HG03439 (cell line): Measurements from ENCODE around the gene SYCP1.
"Not testable (repeated sequence)": the region's sequence is repeated elsewhere in the genome, so short reads cannot be mapped to it uniquely, and the experiment has no call there.

Experiments
- ATAC-seq: cut with Tn5 transposase; IDR thresholded peaks from one replicate; pipeline ENCODE4 v1.9.1; 2021; ENCODE audit warnings: mild to moderate bottlenecking, moderate library complexity; ENCODE audit not compliant: unreplicated experiment

SYCP1 gene

GRCh38 chr1:114976891-114977290 is 122.2 kb downstream of the SYCP1 start:
- no peak for ATAC-seq

DNA sequence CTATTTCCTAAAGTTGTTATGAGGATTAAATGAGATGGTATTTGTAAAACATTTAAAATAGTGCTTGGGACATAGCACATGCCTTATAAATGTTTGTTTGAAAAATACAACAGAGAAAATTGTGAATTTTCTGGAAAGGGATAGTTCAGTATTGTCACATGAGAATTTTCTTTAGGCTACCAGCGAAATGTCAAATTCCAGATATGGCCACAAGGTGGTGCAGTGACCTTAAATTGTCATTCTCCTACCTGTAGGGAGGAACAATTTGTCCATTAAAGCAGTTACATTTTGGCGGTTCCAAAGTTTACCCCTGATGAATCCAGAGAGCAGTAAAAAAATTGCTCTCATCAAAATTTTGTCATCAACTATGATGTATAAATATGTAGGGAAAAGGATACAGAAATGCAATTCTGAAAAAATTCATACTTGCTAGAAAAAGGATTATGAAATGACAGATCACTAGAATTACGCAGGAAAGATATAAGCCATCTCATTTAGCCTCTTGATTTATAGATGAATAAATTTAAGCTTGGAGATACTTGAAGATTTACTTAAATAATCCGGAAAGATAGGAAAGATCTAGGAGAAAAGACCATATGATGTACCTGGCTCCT is 124.7 kb downstream of the SYCP1 start:
- ATAC-seq: no peak

DNA sequence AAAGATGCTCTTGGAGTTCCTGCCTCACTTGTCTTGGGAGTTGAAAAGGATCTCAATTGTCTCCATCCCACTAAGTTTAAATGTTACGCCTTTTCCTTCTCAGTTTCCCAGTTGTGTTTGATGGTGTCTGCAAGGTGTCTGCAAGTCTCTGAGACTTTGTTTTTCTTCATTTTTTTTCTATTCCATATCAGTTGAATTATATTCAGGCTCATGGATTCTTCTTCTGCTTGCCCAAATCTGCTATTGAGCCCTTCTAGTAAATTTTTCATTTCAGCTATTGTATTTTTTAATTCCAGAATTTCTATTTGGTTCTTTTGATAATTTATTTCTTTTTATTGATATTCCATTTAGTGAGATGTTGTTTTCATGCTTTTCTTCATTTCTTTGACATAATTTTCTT is 127.6 kb downstream of the SYCP1 start:
- no peak for ATAC-seq

DNA sequence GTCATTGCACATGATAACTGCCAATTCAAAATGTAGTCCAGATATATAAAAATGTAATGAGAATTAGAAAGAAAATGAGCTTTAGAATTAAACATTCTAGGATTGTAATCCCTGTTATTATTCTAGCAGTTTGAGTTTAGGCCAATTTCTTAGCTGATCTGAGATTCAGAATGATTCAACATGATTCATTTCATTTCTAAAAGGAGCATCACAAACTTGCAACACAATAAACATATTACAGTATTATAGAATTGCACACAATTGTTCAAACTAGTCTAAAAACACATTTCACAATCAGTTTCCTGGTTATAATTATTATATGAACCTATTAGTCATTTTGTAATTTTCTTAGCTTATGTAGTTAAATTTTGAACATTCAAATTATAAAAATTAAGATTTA is 131.6 kb downstream of the SYCP1 start:
- no peak for ATAC-seq

DNA sequence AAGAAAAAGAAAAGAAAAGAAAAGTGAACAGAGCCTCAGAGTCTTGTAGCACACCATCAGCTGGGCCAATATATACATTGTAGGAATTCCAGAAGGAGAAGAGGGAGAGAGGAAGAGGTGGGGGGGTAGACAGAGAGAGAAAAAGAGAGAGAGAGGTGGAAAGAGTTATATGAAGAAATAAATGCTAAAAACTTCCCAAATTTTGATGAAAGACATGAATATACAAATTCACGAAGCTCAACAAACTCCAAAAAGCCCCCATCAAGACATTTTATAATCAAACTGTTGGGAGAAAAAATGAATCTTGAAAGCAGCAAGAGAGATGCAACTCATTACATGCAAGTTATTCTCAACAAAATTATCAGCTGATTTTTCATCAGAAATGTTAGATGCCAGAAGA is 133.4 kb downstream of the SYCP1 start:
- ATAC-seq: no peak

DNA sequence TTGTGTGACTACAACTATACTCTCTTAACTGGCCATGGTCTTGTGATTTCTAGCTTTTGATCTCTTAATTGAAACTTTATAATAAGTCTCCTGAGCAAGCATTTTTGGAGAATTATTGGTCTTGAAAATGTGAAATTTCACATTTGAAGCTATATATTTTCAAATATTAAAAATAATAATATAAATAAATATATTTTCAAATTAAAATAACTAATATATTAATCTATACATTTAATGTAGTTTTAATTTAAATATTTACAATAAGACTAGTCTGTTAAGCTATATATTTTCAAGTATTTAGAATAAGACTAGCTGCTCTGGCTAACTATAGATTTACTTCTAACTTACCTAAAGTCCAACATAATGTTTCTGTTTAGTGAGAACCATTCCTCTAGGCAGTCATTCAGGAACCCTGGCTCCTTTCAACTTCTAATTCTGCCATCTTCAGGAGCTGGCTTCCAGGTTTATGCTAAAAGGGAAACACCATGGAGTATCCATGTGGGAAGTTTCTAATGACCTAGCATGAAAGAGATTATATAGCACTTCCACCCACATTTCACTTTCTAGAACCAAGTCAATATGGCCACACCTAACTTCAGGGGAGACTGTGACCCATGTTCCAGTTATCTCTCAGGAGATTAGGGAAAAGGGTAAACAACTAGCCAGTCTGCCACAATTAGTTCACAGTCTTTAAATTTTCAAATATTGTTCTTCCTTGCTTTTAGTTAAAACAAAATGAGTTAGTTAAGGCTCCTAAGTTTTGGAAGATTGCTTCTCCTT is 143.0 kb downstream of the SYCP1 start:
- ATAC-seq: no peak

DNA sequence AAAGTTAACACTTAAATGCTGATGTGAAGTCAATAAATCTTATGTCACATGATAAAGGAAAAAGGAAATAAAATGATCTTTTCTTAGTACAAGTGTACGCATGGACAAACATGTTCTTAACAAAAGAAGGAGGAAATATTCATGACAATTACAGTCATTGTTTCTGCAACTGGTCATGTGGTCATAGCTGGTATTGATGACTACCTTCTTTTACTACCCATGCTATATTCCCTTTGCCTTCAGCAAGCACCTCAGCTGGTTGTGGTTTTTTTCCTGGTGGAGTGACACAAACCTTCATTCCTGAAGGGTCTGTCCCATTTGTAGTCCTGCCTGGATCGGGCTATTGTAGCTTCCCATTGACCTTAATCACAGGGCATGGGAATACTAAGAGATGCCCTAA is 151.5 kb downstream of the SYCP1 start:
- ATAC-seq: no peak

DNA sequence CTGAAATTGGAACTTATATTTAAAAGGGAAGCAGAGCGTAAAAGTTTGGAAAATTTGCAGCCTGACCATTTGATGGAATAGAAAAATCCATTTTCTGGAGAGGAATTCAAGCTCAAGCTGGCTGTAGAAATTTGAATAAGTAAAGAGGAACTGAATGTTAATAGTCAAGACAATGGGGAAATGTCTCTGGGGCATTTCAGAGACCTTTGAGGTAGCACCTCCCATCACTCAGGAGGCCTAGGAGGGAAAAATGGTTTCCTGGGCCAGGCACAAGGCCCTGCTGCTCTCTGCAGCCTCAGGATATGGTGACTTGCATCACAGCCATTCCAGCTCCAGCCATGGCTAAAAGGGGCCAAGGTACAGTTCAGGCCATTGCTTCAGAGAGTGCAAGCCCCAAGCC is 157.3 kb downstream of the SYCP1 start:
- ATAC-seq: no peak

DNA sequence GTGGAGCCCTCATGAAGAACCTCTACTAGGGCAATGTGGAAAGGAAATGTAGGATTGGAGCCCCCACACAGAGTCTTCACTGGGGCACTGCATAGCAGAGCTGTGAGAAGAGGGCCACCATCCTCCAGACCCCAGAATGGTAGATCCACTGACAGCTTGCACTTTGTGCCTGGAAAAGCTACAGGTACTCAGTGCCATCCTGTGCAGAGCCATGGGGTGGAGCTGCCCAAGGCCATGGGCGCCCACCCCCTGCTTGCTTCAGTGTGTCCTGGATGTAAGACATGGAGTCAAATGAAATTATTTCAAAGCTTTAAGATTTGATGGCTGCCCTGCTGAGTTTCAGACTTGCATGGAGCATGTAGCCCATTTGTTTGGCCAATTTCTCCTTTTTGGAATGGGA is 157.8 kb downstream of the SYCP1 start:
- ATAC-seq: no peak

GRCh38 chr1:115013792-115014191 is 159.1 kb downstream of the SYCP1 start:
- ATAC-seq: no peak

- ATAC-seq: not testable (repeated sequence)
Observed at GRCh38 chr1:115019549-115019948, 164.9 kb downstream of the SYCP1 start.

GRCh38 chr1:115021145-115021544 is 166.5 kb downstream of the SYCP1 start:
- no peak for ATAC-seq

- ATAC-seq: no peak
Observed at GRCh38 chr1:115023593-115023992, 168.9 kb downstream of the SYCP1 start.

GRCh38 chr1:115029526-115029925 is 174.9 kb downstream of the SYCP1 start, which contains the start of gene TSHB:
TSS of gene TSHB (plus strand) at chr1:115029826. CDS start at chr1:115033363, 3,537 bp downstream.
- no peak for ATAC-seq

DNA sequence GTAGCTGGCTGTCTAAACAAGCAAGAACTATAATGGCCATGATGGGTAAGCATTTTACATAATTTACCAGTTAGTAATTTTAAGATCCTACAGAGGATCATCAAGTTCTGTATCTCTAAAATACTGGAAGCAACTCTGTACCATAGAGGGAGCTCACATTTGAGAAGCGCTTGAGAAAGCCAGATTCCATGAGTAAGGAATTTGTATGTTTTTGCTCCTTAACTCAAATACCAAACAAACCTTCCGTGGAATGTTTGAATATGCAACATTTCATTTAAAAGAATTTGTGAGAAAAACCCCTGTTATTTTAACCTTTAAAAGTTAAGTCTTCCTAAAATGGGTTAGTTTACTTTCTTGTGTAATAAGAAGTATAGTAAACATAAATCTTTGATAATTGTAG is 176.9 kb downstream of the SYCP1 start:
- ATAC-seq: no peak

- ATAC-seq: no peak
Observed at GRCh38 chr1:115035652-115036051, 181.0 kb downstream of the SYCP1 start.

DNA sequence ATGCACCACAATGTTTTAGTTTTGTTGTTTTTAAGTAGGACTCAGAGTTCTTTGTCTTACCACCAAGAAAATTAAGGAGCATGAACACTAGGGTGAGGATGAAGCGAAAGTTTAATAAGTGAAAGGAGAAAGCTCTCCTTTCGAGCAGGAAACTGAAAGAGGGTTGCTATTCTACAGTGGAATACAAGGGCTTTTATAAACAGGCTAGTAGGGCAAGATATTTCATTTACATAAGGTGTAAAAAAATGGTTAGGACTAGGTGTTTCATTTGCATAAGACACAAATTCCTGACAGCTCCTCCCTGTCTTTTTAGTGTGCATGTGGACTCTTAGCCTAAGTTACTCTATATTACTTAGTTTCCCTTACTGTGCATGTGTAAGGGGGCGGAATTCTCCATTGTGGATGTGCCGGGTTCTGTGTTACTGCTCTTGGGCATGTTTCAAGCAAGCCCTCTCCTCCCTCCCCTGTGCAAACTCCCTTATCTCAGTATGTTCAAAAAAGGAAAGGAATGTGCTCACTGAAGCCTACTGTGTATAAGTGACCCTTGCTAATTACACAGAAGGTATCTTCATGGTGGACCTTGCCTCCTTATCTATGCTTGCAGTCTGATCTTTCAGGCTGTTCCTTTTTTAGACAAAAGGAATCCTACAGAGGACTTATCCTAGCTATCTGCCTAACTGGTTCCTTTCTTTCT is 182.3 kb downstream of the SYCP1 start:
- no peak for ATAC-seq

DNA sequence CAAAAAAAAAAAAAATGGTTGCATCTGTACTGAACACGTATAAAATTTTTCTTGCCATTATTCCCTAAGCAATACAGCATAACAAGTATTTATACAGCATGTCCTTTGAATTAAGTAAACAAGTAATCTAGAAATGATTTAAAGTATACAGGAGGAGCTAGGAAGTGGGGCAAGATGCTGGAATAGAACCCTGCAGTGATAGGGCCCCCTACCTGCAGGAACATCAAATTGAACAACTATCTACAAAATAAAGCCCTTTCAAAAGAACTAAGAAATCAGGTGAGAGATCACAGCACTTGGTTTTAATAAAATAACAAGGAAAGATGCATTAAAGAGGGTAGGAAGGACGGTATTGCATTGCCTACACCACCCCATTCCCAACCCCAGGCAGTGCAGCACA is 185.8 kb downstream of the SYCP1 start:
- no peak for ATAC-seq

GRCh38 chr1:115041654-115042053 is 187.0 kb downstream of the SYCP1 start:
- no peak for ATAC-seq
